ENCODE results near the gene SALL1.

DNA sequence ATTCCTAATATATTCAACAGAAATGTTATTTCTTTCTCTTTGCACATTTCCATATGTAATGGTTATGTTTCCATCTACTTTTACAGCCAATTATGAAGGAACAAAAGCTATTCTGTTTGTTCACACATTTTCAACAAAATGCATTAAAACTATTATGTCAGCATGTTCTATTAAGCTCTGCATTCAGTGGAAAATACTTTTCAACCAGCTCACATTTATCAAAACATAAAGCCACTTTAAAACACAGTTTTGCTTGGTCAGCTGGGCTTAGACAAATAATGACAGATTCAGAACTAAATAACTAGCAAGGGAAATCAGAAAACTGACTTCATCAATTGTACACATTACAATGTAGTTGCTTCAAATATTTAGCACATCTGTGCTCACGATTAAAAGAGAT lies 6.9 kb downstream of the SALL1 start:
- TF ChIP-seq CTCF (IDR thresholded peaks at IDR 0.05) (no peak), POLR2A (IDR thresholded peaks at IDR 0.05) (no peak)
